ENCODE data around the gene IPCEF1.
"Not testable (repeated sequence)": the region's sequence is repeated elsewhere in the genome, so short reads cannot be mapped to it uniquely, and the experiment has no call there.

The IPCEF1 gene

DNA sequence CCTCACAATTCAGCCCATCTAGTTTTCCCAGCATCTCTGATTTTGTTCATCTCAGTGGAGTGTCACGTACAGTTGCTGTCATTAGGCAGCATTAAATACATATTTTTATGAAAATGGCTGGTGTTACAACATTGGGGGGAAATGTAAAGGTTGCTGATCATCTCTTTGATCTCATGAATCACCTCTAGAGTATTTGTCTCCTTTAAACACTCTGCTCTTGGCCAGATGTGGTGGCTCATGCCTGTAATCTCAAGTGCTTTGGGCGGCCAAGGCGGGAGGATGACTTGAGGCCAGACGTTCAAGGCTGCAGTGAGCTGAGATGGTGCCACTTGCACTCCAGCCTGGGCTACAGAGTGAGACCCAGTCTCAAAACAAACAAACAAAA is 128.1 kb downstream of the IPCEF1 start:
- in situ Hi-C loops (cut with HindIII; ENCODE audit: low sequenced_read_pairs): no loop called here

DNA sequence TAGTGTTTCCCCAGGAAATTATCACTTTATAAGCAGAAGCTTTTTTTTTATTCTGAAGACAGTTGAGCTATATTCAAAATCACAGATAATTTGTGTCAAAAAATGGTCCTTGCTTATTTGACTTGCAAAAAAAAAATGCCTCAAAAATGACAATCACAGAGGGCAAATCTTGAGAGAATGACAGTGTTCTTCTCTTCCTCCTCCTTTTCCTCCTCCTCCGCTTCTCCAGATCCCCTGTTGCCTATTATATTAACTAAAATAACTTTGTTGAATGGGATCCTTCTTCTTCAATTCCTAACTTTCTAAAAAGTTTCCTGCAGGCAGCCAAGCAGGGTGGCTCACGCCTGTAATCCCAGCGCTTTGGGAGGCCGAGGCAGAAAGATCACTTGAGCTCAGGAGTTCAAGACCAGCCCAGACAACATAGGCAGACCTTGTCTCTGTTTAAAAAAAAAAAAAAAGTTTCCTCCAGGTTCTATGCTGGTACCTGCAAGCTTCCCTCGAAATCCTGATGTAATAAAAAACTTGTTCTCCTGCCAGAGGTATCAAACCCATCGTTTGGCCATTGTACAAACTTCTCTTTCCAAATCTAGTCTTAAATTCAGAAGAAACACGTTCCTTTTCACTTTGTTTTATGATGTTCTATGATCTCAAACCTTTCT is 128.6 kb downstream of the IPCEF1 start:
- in situ Hi-C loops (cut with HindIII; ENCODE audit: low sequenced_read_pairs): no loop called here

DNA sequence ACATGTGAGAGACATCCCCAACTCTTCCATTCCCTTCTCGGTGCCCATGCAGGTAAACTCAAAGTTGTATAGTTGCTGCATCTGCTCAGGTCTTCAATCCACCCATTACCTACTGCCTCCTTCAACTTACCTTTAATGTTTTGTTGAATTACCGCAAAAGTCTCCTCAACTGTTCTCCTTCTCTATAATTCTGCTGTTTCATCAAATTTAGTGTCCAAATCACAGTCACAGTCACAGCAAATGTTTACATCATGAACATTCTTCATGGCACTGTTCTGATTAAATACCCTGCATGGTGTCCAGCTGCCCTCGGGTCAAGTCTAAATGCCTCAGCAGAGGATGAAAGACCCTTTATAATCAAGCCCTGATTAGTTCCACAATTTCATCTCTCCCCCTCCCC is 130.1 kb downstream of the IPCEF1 start:
- in situ Hi-C loops (cut with HindIII; ENCODE audit: low sequenced_read_pairs): no loop called here

DNA sequence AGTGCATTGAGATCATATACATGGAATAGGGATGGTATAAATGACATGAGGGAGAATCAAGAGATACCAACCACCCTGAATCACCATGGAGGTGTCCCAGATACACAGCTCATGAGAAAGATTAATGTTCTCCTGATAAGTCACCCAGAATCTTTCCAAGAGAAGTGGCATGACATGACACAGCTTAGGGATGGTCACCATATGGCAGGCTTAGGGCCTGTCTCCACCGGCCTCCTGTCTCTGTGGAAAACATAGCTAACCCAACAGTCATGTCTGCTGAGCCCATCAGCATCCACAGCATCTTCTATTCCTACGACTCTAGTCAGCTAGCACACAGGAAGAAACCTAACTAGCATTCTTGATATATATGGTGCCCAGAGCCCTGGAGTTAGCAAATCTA is 133.3 kb downstream of the IPCEF1 start:
- in situ Hi-C loops (cut with HindIII; ENCODE audit: low sequenced_read_pairs): no loop called here

DNA sequence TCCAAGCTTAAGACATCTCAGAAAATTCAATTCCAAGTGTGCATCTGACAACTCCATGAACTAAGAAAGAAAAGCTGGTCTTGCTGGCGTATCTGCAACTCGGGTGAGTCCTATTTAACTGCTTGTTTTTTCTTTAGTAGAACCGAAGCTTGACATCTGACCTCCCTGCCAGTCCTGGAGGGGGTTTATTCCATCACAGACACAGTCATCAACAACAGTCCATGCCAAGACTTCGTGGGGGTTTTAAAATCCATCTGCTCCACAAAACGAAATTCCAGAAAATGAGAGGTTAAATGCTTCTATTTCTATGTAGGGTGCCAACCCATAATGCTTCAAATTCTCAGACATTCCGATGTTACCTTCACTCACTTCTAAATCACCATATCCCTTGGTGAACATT is 133.9 kb downstream of the IPCEF1 start:
- in situ Hi-C loops (cut with HindIII; ENCODE audit: low sequenced_read_pairs): no loop called here

DNA sequence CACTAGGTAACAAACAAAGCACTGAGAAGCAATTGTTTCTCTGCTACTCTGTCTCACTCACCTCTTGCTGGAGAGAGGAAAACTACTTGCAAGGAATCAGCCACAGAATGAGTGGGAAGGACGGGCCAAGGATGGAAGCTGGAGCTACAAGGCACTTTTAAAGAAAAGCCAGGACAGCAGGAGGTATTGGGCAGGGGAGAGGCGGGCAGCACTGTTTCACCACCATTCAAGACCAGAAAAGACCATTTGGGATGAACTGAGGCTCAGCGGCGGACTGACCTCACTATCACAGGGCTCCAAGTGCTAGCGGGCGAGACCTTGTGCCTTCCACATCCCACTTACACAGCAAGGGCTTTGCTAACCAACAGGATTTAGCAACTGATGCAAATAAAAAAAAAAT is 137.4 kb downstream of the IPCEF1 start:
- in situ Hi-C loops (cut with HindIII; ENCODE audit: low sequenced_read_pairs): no loop called here

DNA sequence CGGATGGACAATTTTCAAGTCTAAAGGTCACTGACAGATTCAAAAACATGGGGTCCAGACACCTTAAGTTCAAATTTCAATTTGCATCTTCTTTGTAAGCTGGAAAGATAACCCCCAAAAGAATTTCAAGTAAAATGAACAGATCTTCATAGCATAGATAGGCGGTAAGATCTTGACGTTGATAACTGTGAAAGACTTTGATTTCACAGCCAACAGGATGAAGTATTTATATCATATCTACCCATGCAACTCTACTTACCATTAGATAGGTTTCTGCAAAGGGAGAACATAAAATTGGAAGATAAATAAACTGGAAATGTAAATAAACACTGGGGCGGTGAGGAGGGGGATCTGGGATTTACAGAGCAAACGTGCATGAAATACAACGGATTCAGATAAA is 137.8 kb downstream of the IPCEF1 start:
- in situ Hi-C loops (cut with HindIII; ENCODE audit: low sequenced_read_pairs): no loop called here

DNA sequence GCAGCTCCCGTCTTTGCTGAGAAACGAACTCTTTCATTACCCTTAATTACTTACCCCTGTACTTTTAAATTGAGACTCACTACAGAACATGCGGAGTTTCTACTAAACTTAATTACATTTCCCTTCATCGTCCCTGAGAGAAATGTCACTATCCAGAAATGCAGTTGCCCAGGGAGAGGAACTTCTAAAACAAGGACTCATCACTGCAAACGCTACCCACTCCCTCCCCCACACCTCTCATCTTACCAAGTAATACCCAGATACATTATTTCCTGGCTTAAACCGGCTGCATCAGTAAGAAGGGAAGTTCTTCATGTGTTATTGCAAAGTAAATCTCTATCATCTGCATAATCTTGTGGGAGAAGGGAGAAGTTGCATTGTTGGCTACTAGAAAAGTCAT is 138.3 kb downstream of the IPCEF1 start:
- in situ Hi-C loops (cut with HindIII; ENCODE audit: low sequenced_read_pairs): no loop called here

DNA sequence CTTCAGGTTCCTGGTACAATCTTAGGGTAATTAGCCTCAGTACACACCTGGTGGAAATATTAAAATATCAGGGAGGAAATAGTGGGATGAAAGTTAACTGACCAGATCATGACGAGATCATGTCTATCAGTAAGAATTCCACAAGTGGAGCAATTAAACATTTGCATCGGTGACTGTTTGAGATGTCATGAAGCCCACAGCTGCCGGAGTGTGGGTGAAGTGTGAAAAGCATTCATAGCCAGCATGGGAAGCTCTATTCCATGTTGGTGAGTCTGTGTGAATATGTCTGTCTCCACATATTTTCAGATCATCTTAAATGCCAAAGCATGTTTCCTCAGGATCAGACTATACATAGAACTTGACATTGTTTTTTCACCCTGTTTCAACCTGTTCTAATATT is 142.8 kb downstream of the IPCEF1 start:
- in situ Hi-C loops (cut with HindIII; ENCODE audit: low sequenced_read_pairs): no loop called here

DNA sequence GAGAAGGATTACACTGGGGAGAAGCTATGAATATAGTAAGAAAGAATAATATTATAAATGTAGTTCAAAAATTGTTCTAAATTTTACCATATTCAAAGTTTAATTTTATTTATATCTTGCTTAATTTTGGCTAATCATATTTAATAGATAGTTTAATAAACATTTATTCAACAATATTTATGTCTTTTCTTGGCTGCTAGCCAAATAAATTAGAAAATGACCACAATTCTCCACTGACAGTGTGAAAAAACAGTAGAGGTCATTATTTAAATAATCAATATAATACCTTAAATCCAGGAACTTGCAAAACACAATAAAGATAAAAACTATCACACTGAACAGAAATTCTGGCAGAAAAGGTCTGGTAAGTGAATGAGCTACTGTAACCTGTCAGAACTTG is 145.9 kb downstream of the IPCEF1 start:
- in situ Hi-C loops (cut with HindIII; ENCODE audit: low sequenced_read_pairs): no loop called here

DNA sequence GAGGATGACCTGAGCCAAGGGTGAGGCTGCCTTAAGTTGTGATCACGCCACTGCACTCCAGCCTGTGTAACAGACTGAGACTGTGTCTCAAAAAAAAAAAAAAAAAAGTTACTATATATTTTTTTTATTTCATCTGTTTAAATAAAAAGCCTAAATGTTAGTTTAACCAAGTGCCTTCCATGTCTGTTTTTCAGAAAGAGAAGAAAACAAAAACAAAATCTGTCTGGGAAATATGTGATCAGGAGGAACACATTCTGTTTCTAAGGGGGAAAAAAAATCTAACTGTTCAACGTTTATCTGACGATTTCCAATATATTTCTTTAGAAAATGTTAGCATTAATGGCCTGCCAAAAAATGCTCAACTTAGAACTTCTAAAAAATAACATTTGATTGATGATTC is 147.0 kb downstream of the IPCEF1 start:
- in situ Hi-C loops (cut with HindIII; ENCODE audit: low sequenced_read_pairs): no loop called here

DNA sequence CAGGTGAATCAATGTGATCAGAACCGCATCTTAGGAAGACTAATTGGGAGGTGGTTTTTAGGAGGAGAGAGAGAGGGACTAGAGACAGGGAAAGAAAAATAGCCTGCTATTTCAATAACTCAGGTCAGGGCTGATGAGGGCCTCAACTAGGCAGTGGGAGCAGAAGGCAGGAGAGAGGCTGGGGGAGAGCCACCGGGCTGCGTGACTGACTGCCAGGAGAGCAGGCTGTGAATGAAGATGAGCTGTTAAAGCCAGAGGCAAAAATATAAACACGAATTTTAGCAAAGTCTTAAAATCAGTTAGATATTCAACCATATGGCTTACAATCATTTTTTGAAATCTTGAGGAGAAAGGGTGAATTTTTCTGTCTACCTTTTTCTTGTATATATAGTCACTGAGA is 149.6 kb downstream of the IPCEF1 start:
- in situ Hi-C loops (cut with HindIII; ENCODE audit: low sequenced_read_pairs): no loop called here

DNA sequence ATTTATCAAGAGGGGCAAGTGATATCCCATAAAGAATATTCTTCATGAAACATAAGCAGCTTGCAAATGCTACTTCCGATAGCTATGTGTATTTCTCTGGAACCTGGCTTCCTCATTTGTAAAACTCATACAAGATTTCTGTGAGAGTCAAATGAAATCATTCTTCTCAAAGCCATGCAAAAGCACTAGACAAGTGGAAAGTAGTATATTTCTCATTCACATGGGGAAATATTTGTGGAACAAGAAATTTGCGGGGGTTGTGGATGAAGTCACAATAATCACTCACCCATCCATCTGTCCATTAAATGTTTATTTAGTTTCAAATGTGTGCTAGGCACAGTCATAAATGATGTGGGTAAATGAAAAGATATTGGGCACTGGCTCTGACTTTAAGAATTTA is 150.5 kb downstream of the IPCEF1 start:
- in situ Hi-C loops (cut with HindIII; ENCODE audit: low sequenced_read_pairs): no loop called here

DNA sequence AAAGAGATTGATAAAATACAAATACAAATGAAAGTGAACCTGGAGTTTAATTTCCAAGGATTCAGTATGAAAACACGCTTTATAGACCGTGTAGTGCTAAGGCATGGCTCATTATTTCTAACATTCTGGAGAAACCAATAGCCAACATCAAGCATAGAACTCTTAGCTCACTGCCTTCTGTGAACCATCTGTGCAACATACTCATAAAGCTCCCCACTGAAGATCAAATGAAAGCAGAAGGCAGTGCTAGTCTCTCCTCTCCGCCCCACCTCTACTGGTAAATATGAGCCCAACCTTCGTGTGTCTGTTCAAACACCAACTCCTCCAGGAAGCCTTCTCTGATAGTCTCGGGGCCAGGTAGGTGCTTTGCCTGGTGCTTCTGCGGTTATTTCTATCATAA is 153.6 kb downstream of the IPCEF1 start:
- in situ Hi-C loops (cut with HindIII; ENCODE audit: low sequenced_read_pairs): no loop called here

DNA sequence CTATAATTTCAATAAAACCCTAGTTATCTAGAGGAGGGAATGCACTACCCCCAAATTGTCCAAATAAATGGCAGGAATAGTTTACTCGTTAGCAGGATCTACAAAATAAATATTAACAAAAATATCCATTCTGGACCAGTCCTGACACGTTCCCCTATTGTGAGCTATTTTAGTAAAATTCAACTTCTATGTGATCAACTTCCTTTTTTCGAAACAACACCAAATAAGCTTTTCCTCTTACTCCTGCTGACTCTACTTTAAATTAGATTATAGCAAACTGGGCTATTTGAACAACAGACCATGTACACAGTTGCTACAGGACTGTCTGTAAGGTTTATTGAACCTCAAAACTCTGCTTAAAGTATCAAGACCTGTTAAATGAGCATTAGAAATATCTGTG is 154.3 kb downstream of the IPCEF1 start:
- in situ Hi-C loops (cut with HindIII; ENCODE audit: low sequenced_read_pairs): no loop called here

DNA sequence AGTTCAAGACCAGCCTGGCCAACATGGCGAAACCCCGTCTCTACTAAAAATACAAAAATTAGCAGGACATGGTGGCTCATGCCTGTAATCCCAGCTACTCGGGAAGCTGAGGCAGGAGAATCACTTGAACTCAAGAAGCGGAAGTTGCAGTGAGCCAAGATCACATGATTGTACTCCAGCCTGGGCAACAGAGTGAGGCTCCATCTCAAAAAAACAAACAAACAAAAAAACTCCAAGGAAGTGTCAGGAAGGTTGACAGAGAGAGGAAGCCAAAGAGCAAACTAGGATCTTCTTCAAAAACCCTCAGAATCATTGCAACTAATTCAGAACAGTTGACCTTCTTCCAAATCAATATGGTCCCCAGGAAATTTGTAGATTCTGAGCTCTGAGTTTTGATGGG is 154.9 kb downstream of the IPCEF1 start:
- in situ Hi-C loops (cut with HindIII; ENCODE audit: low sequenced_read_pairs): not testable (repeated sequence)

DNA sequence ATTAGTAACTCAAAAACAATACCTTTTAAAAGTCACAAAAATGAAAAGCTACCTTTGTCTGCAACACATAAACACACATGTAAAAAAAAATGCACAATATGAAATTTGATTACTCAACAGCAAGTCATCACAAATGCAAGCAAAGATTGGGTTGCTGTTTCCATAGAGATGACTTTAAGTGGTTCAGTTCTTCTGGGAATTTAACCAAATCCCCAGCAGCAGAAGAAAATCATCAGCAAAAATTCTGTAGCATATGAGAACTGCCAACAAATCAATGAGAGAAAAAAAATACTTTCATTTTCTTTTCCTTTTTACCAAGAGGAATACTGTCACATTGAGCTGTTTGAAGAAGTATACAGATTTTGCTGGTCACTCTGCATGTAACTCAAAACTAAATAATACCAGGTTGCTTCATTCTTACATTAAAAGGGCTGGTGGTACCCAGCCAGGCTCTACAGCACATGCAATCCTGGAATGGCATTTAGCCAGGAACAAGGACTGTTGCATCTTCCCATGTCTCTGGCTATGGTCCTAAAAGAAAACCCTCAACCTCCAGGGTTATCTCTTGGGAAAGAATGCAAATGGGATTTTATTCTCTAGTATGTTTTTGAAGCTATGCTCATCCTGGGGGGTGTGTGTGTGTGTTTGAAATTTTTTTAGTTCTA is 159.3 kb downstream of the IPCEF1 start:
- in situ Hi-C loops (cut with HindIII; ENCODE audit: low sequenced_read_pairs): no loop called here

DNA sequence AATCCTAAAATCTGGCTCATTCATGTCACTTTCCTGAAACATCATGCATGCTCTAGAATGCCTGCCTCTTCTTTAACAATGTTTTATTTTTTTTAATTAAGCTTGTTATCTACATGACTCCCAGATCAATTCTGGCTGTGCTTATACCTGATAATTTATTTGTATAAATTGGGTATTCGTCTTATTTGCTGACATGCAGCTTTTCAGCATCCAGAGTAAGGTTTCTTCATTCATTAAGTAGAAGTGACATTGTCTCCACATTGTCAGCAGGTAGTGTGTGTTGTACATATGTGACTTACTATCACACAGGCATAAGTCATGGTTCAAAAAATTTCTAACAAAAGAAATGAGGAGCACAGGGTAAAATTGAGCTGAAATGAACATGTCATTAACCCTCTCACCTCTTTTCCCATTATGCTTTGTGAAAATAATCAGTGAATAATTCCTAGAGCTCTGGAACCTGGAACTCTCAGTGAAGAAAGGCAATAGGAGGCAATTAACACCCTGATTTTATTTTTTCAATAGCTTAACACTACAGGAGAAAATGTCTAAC is 160.2 kb downstream of the IPCEF1 start:
- in situ Hi-C loops (cut with HindIII; ENCODE audit: low sequenced_read_pairs): no loop called here

DNA sequence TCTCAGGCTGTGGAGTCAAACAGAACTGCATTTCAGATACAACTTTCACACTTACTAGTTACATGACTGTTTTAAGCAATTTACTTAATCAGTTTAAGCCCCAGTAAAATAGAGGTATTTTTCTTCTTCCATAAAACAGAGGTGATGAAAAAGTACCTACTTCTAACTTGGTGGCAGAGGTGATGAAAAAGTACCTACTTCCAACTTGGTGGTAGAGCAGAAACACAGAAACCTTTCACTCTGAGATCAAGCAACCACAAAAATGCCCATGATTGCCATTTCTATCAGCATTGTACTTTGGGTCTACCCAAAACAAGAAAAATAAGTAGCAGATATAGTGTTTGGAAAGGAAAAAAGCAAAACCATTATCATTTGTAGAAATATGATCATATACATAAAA is 168.9 kb downstream of the IPCEF1 start:
- in situ Hi-C loops (cut with HindIII; ENCODE audit: low sequenced_read_pairs): no loop called here

DNA sequence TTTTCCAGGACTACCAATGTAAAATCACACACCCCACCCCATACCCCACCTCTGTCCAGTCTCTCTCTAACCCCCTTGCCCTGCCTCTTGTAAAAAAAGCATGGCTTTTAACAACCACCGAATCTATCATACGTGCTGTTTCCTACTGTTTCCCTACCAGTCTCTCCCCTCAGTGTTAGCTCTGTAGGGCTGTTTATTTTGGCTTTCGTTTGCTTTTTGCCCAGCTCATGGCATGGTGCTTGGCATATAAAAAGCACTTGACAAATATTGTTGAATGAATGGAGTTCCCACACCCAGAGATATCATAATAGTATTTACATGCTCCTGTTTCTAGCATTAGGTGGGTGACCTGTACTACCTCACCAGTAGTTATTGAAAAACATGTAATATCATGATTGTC is 169.4 kb downstream of the IPCEF1 start:
- in situ Hi-C loops (cut with HindIII; ENCODE audit: low sequenced_read_pairs): no loop called here

DNA sequence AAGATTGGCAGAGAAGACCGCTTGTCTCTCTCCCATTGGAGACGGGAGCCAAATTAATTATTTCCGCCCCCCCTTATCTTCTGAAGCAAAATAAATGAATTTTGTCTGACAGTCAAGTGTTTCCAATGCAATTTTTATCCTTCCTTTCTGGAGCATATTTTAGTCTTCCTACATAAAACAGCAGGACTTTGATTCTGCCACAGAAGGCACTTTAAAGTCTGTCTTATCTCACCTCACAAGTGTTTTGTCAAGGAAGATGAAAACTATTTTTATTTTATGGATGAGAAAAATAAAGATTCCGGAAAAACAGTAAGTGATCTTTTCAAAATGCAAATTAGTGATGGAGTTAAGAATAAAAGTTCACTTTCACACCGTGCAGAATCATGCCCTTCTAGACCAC is 177.2 kb downstream of the IPCEF1 start:
- in situ Hi-C loops (cut with HindIII; ENCODE audit: low sequenced_read_pairs): no loop called here

DNA sequence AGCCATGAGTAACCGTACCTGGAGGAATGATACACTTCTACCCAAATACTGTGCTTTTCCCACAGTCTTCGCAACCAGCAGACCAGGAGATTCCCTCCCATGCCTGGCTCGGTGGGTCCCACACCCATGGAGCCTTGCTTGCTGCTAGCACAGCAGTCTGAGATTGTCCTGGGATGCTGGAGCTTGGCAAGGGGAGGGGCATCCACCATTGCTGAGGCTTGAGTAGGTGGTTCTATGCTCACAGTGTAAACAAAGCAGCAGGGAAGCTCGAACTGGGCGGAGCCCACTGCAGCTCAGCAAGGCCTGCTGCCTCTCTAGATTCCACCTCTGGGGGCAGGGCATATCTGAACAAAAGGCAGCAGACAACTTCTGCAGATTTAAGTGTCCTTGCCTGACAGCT is 184.2 kb downstream of the IPCEF1 start:
- in situ Hi-C loops (cut with HindIII; ENCODE audit: low sequenced_read_pairs): not testable (repeated sequence)

DNA sequence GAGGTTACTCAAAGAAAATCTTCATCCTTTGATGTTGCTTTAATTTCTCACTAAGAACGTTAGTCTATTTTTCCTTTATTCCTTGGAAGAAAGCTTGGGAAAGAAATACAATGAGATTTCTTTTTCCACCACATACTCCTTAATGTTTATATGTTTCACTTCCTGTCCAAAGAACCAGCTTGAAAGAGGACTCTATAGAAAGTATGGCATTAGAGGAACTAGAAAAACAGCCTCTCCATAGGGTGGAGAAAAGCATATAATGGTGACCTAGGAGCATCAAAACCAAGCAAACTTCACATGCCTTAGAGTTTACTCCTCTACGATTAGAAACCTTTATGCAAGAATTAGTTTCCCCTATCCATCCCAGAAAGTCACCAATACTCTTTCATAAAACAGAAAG is 186.5 kb downstream of the IPCEF1 start:
- in situ Hi-C loops (cut with HindIII; ENCODE audit: low sequenced_read_pairs): no loop called here

All from DLD1 (cell line).